ENCODE results near the gene CD74.

DNA sequence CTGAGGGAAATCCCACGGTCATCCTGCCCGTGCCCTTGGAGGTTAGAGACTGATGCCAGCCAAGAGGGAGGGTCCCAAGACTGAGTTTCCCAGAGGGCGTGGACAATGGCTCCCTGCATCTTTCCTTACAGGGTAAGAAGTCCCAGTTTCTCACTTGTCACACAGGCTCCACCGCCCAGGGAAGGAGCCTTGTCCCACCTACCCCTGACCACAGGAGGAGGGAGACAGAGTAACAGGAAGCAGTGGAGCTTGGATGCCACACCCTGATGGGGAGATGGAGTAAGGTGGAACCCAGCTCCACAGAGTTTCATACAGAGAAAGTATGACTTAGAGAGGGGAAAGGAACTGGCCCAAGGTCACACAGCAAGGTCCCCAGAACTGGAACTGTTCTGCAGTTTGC, 9.4 kb upstream of the CD74 start:
- TF ChIP-seq, protein P1, sequence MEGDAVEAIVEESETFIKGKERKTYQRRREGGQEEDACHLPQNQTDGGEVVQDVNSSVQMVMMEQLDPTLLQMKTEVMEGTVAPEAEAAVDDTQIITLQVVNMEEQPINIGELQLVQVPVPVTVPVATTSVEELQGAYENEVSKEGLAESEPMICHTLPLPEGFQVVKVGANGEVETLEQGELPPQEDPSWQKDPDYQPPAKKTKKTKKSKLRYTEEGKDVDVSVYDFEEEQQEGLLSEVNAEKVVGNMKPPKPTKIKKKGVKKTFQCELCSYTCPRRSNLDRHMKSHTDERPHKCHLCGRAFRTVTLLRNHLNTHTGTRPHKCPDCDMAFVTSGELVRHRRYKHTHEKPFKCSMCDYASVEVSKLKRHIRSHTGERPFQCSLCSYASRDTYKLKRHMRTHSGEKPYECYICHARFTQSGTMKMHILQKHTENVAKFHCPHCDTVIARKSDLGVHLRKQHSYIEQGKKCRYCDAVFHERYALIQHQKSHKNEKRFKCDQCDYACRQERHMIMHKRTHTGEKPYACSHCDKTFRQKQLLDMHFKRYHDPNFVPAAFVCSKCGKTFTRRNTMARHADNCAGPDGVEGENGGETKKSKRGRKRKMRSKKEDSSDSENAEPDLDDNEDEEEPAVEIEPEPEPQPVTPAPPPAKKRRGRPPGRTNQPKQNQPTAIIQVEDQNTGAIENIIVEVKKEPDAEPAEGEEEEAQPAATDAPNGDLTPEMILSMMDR (IDR thresholded peaks at IDR 0.05) = no peak
- no peak for TF ChIP-seq POLR2A (IDR thresholded peaks at IDR 0.05)

Measured in esophagus squamous epithelium (tissue), 4 donors.